ENCODE results near the gene CDKAL1. TPM values are rescaled to one million over a fixed set of nuclear protein-coding genes. Genes with fewer than 3 reads are reported as not detected.

The CDKAL1 gene
- total and polyA plus RNA-seq, 2 of the 13 experiments (the other 11 are each of a cell fraction or from before 2014, with no cell fraction given) = 9.5 to 27.7 TPM

- TF ChIP-seq ZNF513 (CRISPR knock-in tag; conservative IDR thresholded peaks at IDR 0.05) (no peak), ZNF557 (CRISPR knock-in tag; IDR thresholded peaks at IDR 0.05) (no peak), MAZ (IDR thresholded peaks at IDR 0.05; ENCODE audit: borderline replicate concordance, low read depth, low read length) (no peak), MAZ (CRISPR knock-in tag; IDR thresholded peaks at IDR 0.05; ENCODE audit: low read depth) (no peak), MIER2 (CRISPR knock-in tag; IDR thresholded peaks at IDR 0.05) (no peak), ZBTB40 (IDR thresholded peaks at IDR 0.05) (no peak), ZBTB40 (CRISPR knock-in tag; IDR thresholded peaks at IDR 0.05) (no peak), PAWR (CRISPR knock-in tag; IDR thresholded peaks at IDR 0.05; ENCODE audit: borderline replicate concordance) (no peak), THAP8 (CRISPR knock-in tag; IDR thresholded peaks at IDR 0.05; ENCODE audit: borderline replicate concordance) (no peak), SIN3B (IDR thresholded peaks at IDR 0.05; ENCODE audit: low read length) (no peak), NR2F6 (IDR thresholded peaks at IDR 0.05) (no peak), NR2F6 (CRISPR knock-in tag; IDR thresholded peaks at IDR 0.05) (no peak)
Measured at GRCh38 chr6:21189759-21190158, 655.5 kb downstream of the CDKAL1 start (continued).
